ENCODE data around the gene LSM12. TPM values are rescaled to one million over a fixed set of nuclear protein-coding genes. Genes with fewer than 3 reads are reported as not detected.

The LSM12 gene
- total and polyA plus RNA-seq, 12 donors: 25.2 to 60.7 (median 42.3) TPM

GRCh38 chr17:44095388-44095646, 28.8 kb upstream of the LSM12 start:
- ATAC-seq (peak in 1 of 8 donors; percentile 4), DNase-seq (no peak)
- Histone ChIP-seq H3K9me3 (no peaks in the 10 kb centered on the region), H3K36me3 (peaks cover 0 to 52% (median 32%) of the 10 kb centered on the region in 9 donors), H3K27ac (peak overlapping the region in 9 of 10 donors; percentile 85 to 97 (median 93)), H3K4me3 (peak overlapping the region in 5 of 10 donors; percentile 38 to 50 (median 48)), H3K27me3 (no peaks in the 10 kb centered on the region), H3K4me1 (peaks cover 20 to 73% (median 55%) of the 10 kb centered on the region in 9 donors)
- TF ChIP-seq, protein P1, sequence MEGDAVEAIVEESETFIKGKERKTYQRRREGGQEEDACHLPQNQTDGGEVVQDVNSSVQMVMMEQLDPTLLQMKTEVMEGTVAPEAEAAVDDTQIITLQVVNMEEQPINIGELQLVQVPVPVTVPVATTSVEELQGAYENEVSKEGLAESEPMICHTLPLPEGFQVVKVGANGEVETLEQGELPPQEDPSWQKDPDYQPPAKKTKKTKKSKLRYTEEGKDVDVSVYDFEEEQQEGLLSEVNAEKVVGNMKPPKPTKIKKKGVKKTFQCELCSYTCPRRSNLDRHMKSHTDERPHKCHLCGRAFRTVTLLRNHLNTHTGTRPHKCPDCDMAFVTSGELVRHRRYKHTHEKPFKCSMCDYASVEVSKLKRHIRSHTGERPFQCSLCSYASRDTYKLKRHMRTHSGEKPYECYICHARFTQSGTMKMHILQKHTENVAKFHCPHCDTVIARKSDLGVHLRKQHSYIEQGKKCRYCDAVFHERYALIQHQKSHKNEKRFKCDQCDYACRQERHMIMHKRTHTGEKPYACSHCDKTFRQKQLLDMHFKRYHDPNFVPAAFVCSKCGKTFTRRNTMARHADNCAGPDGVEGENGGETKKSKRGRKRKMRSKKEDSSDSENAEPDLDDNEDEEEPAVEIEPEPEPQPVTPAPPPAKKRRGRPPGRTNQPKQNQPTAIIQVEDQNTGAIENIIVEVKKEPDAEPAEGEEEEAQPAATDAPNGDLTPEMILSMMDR (IDR thresholded peaks at IDR 0.05): no peak
- 0 to 1% methylated on average over 2 of the region's 2 CpGs for WGBS, 2 donors
- intact Hi-C loops (cut with DNase I): loop anchor here in 1 of 10 donors (1.0 kb wide), 1 partner anchor 28 kb away; the partner anchor contains the start of gene HDAC5

DNA sequence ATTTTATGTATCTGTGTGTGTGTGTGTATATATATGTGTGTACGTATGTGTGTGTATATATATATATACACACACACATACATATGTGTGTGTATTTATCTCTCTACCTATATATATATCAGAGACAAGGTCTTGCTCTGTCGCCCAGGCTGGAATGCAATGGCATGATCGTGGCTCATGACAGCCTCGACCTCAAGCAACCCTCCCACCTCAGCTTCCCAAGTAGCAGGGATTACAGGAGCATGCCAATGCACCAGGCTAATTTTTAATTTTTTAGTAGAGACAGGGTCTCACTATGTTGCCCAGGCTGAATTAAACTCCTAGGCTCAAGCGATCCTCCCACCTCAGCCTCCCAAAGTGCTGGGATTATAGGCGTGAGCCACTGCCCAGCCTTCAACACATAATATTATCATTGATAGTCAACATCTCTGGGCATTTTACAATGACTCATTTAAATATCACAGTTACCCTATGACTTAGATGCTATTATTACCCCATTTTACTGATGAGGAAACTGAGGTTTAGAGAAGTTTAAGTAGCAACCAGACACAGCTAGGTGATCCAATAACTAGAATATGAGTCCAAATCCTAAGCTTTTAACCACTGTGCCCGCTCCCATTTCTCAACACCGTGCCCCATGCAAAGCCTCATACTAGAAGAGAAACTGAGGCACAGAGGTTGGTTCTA, 28.4 kb upstream of the LSM12 start:
- intact Hi-C loops (cut with DNase I): loop anchor here in 1 of 10 donors (1.0 kb wide), 1 partner anchor 28 kb away; the partner anchor contains the start of gene HDAC5
- Histone ChIP-seq H3K4me3 (peak overlapping the region in 3 of 10 donors; percentile 48 to 50 (median 48)), H3K27ac (peak overlapping the region in 9 of 10 donors; percentile 85 to 97 (median 93)), H3K27me3 (no peaks in the 10 kb centered on the region), H3K9me3 (no peaks in the 10 kb centered on the region), H3K4me1 (peaks cover 20 to 68% (median 52%) of the 10 kb centered on the region in 9 donors), H3K36me3 (peaks cover 0 to 53% (median 36%) of the 10 kb centered on the region in 9 donors)
- DNase-seq (no peak), ATAC-seq (no peak)
- TF ChIP-seq, protein P1 (IDR thresholded peaks at IDR 0.05): no peak
- WGBS, 2 donors: 64 to 74% methylated on average over 8 of the region's 8 CpGs

DNA sequence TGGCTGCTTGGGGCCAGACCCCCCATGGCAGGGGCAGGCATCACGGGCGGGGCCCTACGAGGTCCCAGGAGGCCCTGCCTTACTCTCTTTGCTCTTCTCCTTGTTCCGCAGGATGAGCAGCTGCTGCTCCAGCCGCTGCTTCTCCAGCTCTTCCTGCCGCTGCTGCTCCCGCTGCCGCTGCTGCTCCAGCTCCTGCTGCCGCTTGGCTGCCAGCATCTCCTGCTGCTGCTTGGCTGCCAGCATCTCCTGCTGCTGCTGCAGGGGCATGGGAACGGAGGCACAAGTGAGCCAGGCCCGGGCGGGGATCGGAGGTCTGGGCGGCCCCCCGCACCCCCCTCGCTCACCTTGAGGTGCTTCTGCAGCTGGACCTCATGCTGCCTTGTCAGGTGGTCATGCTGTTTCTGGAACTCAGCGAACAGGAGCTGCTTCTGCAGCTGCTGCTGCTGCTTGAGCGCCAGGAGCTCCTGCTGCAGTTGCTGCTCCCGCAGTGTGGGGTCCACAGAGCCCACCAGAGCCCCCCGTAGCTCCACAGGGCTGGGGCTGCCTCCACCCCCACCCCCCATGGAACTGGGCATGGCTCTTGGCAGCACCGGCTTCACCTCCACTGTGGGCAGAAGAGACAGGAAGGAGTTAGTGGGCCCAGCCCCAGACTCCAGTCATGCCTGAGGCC, 26.9 kb upstream of the LSM12 start:
- TF ChIP-seq, protein P1 (IDR thresholded peaks at IDR 0.05): no peak
- H3K27ac ChIP-seq: no peak overlapping the region
- intact Hi-C loops (cut with DNase I): no loop called here

DNA sequence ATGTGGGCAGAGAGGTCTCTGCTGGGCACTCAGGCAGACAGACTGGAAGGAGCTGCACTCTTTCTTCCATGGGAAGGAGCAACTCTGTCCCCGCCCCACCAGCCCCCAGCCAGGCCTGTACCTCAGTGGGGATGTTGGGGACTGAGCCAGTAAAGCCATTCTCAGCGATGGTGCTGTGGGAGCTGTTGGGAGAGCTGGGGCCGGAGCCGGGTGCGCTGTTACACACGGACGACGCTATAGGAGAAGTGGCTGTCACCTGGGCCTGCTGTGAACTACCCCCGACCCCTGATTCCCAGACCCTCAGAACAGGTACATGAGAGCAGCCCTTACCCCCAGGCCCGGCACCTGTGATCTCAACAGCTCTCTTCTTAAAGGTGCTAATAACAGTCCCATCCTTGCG, 25.6 kb upstream of the LSM12 start:
- Histone ChIP-seq H3K4me1 (peaks cover 9 to 41% (median 25%) of the 10 kb centered on the region in 9 donors), H3K36me3 (peaks cover 0 to 70% (median 52%) of the 10 kb centered on the region in 9 donors), H3K9me3 (no peaks in the 10 kb centered on the region), H3K27me3 (no peaks in the 10 kb centered on the region), H3K4me3 (no peak overlapping the region), H3K27ac (no peak overlapping the region)
- DNase-seq (no peak), ATAC-seq (no peak)
- intact Hi-C loops (cut with DNase I): no loop called here
- 95% methylated on average over 11 of the region's 11 CpGs for WGBS, 2 donors
- TF ChIP-seq, protein P1 (IDR thresholded peaks at IDR 0.05): no peak

More for the DNA sequence above, 26.9 kb upstream of the LSM12 start:
- no peaks in the 10 kb centered on the region for H3K9me3 ChIP-seq
- H3K4me1 ChIP-seq: peaks cover 20 to 54% (median 38%) of the 10 kb centered on the region in 9 donors
- DNase-seq: no peak
- H3K4me3 ChIP-seq: no peak overlapping the region
- 86 to 88% methylated on average over 21 of the region's 21 CpGs for WGBS, 2 donors
- no peaks in the 10 kb centered on the region for H3K27me3 ChIP-seq
- ATAC-seq: no peak
- H3K36me3 ChIP-seq: peaks cover 0 to 57% (median 46%) of the 10 kb centered on the region in 9 donors
